Activated CD8-positive, alpha-beta T cell treated with anti-CD3 and anti-CD28 coated beads for 36 hours (primary cell): ENCODE results near the gene CACUL1. TPM values are rescaled to one million over a fixed set of nuclear protein-coding genes. Genes with fewer than 3 reads are reported as not detected.

Experiments used
- ATAC-seq: fragments of 200-7000 bp; cut with Tn5 transposase; one replicate; pipeline ENCODE4 v1.10.0; 2021; ENCODE audit warnings: mild to moderate bottlenecking, moderate library complexity
- CTCF ChIA-PET: fragments of 350-600 bp; sonication (Branson Sonifier 250); formaldehyde crosslinking; loops from one replicate; lab custom pipeline; 2021; ENCODE audit warnings: antibody characterized with exemption; lab: Charles Lee
- POLR2A ChIA-PET: fragments of 350-600 bp; sonication (Branson Sonifier 250); formaldehyde crosslinking; loops from one replicate; lab custom pipeline; 2021; ENCODE audit warnings: antibody characterized with exemption; lab: Charles Lee
- DNase-seq: peaks from one replicate; pipeline ENCODE4 v3.0.0-alpha.2; 2020
- H3K27ac Mint-ChIP-seq: one replicate; pipeline ENCODE4 v1.8.0; 2021; ENCODE audit warnings: mild to moderate bottlenecking, mixed read lengths
- H3K27me3 Mint-ChIP-seq: one replicate; pipeline ENCODE4 v1.8.0; 2021; ENCODE audit warnings: mixed read lengths
- H3K36me3 Mint-ChIP-seq: one replicate; pipeline ENCODE4 v1.8.0; 2021; ENCODE audit warnings: low read depth, mixed read lengths
- H3K4me1 Mint-ChIP-seq: one replicate; pipeline ENCODE4 v1.8.0; 2021; ENCODE audit warnings: low read depth, mixed read lengths
- H3K4me3 Mint-ChIP-seq: one replicate; pipeline ENCODE4 v1.8.0; 2021; ENCODE audit warnings: mild to moderate bottlenecking, moderate library complexity, mixed read lengths
- H3K9me3 Mint-ChIP-seq: one replicate; pipeline ENCODE4 v1.8.0; 2021; ENCODE audit warnings: mixed read lengths
- CTCF ChIP-seq: fragments of 200-600 bp; IDR thresholded peaks from one replicate; pipeline ENCODE4 v1.8.0; 2022; ENCODE audit warnings: antibody characterized with exemption, mild to moderate bottlenecking
- intact Hi-C: fragments of 100-400 bp; cut with micrococcal nuclease; formaldehyde crosslinking; loops from one replicate; pipeline ENCODE4 v1.10.0; 2022
- total RNA-seq, 2 experiments: library from RNA; stranded (reverse); gene quantifications; one replicate each; pipeline ENCODE4 v1.2.3, GENCODE V29; 2021

Gene CACUL1
- total RNA-seq, 2 experiments from 2014 or later, result 25.6 to 26.1 TPM

- ATAC-seq (no peak), DNase-seq (no peak)
- H3K4me1 Mint-ChIP-seq, result peaks cover 76% of the 10 kb centered on the region
- intact Hi-C loops, result no loop called here
- H3K4me3 Mint-ChIP-seq, result no peak overlapping the region
- H3K27me3 Mint-ChIP-seq, result no peaks in the 10 kb centered on the region
- no peak for TF ChIP-seq CTCF
- H3K27ac Mint-ChIP-seq, result no peak overlapping the region
- H3K36me3 Mint-ChIP-seq, result peaks cover 4% of the 10 kb centered on the region
- ChIA-PET POLR2A (interaction anchor here (2.0 kb wide), 1 partner anchor 16 kb away, joined by 10 read pairs; the partner anchor contains the start of gene CACUL1), CTCF (interaction anchor here (2.8 kb wide), 1 partner anchor 17 kb away, joined by 10 read pairs; the partner anchor contains the start of gene CACUL1)
- no peaks in the 10 kb centered on the region for H3K9me3 Mint-ChIP-seq
These were observed 17.0 kb downstream of the CACUL1 start for GRCh38 chr10:118737603-118738302.

- CTCF ChIA-PET, result interaction anchor here (0.6 to 3.9 kb wide), 4 partner anchors 11 to 166 kb away, joined by 3 to 16 read pairs (median 4); no protein-coding TSS in a partner anchor
- Mint-ChIP-seq H3K4me3 (no peak overlapping the region), H3K27me3 (no peaks in the 10 kb centered on the region), H3K36me3 (peaks cover 2% of the 10 kb centered on the region), H3K4me1 (peaks cover 82% of the 10 kb centered on the region), H3K9me3 (no peaks in the 10 kb centered on the region), H3K27ac (no peak overlapping the region)
- no peak for TF ChIP-seq CTCF
- POLR2A ChIA-PET, result interaction anchor here (1.0 to 1.1 kb wide), 2 partner anchors 16 to 19 kb away, joined by 3 to 6 read pairs; partner anchors contain the start of gene CACUL1
- intact Hi-C loops, result no loop called here
- no peak for ATAC-seq
- DNase-seq, result no peak
These were observed 19.5 kb downstream of the CACUL1 start for GRCh38 chr10:118735294-118735693.

GRCh38 chr10:118734475-118734874, 20.3 kb downstream of the CACUL1 start:
- intact Hi-C loops, result no loop called here
- ATAC-seq, result no peak
- Mint-ChIP-seq H3K4me3 (no peak overlapping the region), H3K36me3 (peaks cover 2% of the 10 kb centered on the region), H3K27ac (no peak overlapping the region), H3K4me1 (peaks cover 88% of the 10 kb centered on the region), H3K27me3 (no peaks in the 10 kb centered on the region), H3K9me3 (no peaks in the 10 kb centered on the region)
- no peak for TF ChIP-seq CTCF
- DNase-seq, result no peak
- POLR2A ChIA-PET, result interaction anchor here (1.0 kb wide), 1 partner anchor 16 kb away, joined by 3 read pairs; no protein-coding TSS in a partner anchor
- CTCF ChIA-PET, result interaction anchor here (0.8 to 3.9 kb wide), 6 partner anchors 12 to 166 kb away, joined by 3 to 16 read pairs (median 4); no protein-coding TSS in a partner anchor

GRCh38 chr10:118732245-118733165, 22.3 kb downstream of the CACUL1 start:
- Mint-ChIP-seq H3K27ac (peak overlapping the region; percentile 14), H3K4me3 (peak overlapping the region; percentile 10), H3K36me3 (peaks cover 2% of the 10 kb centered on the region), H3K4me1 (peaks cover 75% of the 10 kb centered on the region), H3K9me3 (no peaks in the 10 kb centered on the region), H3K27me3 (no peaks in the 10 kb centered on the region)
- ChIA-PET POLR2A (interaction anchor here (0.6 to 2.2 kb wide), 2 partner anchors 22 to 255 kb away, joined by 4 to 10 read pairs; partner anchors contain the start of gene CACUL1), CTCF (interaction anchor here (1.0 to 3.9 kb wide), 5 partner anchors 11 to 164 kb away, joined by 3 to 16 read pairs (median 5); no protein-coding TSS in a partner anchor)
- peak; percentile 74 for ATAC-seq
- no peak for DNase-seq
- intact Hi-C loops, result no loop called here
- TF ChIP-seq CTCF, result no peak
